HL-60 (cell line): ENCODE results near the gene CEACAM19.
A peak's percentile ranks its signal among the peaks of the same experiment; 100 is the strongest.

Experiments used
- DNase-seq, 2 experiments: peaks; one replicate each; pipeline ENCODE4 v3.0.0-alpha.2; 2010 to 2020; ENCODE audit warnings: low read depth in 1 of 2, low spot score in 1 of 2
- H3K27ac ChIP-seq: fragments of 250-450 bp; sonication (Bioruptor Pico); replicated peaks from 2 replicates; pipeline ENCODE4 v1.5.1; 2020; ENCODE audit warnings: mild to moderate bottlenecking, moderate library complexity
- H3K27me3 ChIP-seq: fragments of 250-450 bp; sonication (Bioruptor Pico); 2 replicates; pipeline ENCODE4 v1.5.1; 2021; ENCODE audit warnings: mild to moderate bottlenecking, moderate library complexity; ENCODE audit not compliant: insufficient read depth, poor library complexity, severe bottlenecking
- H3K4me3 ChIP-seq: replicated peaks from 2 replicates; pipeline ENCODE4 v1.5.1; 2011; ENCODE audit warnings: mild to moderate bottlenecking, control low read depth, low read length; ENCODE audit not compliant: insufficient read depth
- CTCF ChIP-seq: IDR thresholded peaks from one replicate; pipeline ENCODE4 v1.5.1; 2011; ENCODE audit warnings: low read length, control low read depth, inconsistent platforms; ENCODE audit not compliant: insufficient read depth
- GABPA ChIP-seq: IDR thresholded peaks from 2 replicates; pipeline ENCODE4 v1.6.1; 2012; ENCODE audit warnings: low read depth
- POLR2AphosphoS5 ChIP-seq: IDR thresholded peaks from 2 replicates; pipeline ENCODE4 v1.6.1; 2012; ENCODE audit warnings: low read depth
- REST ChIP-seq: IDR thresholded peaks from 2 replicates; pipeline ENCODE4 v1.6.1; 2012; ENCODE audit warnings: low read depth; ENCODE audit not compliant: insufficient replicate concordance
- SPI1 ChIP-seq: IDR thresholded peaks from 2 replicates; pipeline ENCODE4 v1.6.1; 2012; ENCODE audit warnings: low read depth, mild to moderate bottlenecking, borderline replicate concordance

The CEACAM19 gene

GRCh38 chr19:44640518-44640917 lies 30.8 kb upstream of the CEACAM19 start:
- DNase-seq, result no peak
- Histone ChIP-seq H3K27ac (no peak overlapping the region), H3K4me3 (no peak overlapping the region), H3K27me3 (no peaks in the 10 kb centered on the region)
- TF ChIP-seq SPI1 (no peak), POLR2AphosphoS5 (no peak), REST (peak; percentile 77), CTCF (no peak)

- H3K4me3 ChIP-seq, result no peak overlapping the region
- no peak overlapping the region for H3K27ac ChIP-seq
- H3K27me3 ChIP-seq, result no peaks in the 10 kb centered on the region
- TF ChIP-seq GABPA (no peak), POLR2AphosphoS5 (no peak), REST (no peak), SPI1 (no peak), CTCF (no peak)
- DNase-seq, result no peak
Observed at GRCh38 chr19:44641501-44642265, 29.6 kb upstream of the CEACAM19 start.

GRCh38 chr19:44642377-44642776 lies 28.9 kb upstream of the CEACAM19 start:
- no peak overlapping the region for H3K27ac ChIP-seq
- TF ChIP-seq GABPA (no peak), POLR2AphosphoS5 (no peak), CTCF (no peak), REST (no peak), SPI1 (no peak)
- no peak overlapping the region for H3K4me3 ChIP-seq
- no peaks in the 10 kb centered on the region for H3K27me3 ChIP-seq
- no peak for DNase-seq
